NCI-H2107 (cell line): ENCODE measurements around the gene BHLHE23.
"Not testable (repeated sequence)": the region's sequence is repeated elsewhere in the genome, so short reads cannot be mapped to it uniquely, and the experiment has no call there.

Source experiments
- DNase-seq: peaks from one replicate; lab custom pipeline; 2025; lab: John Stamatoyannopoulos, UW

The BHLHE23 gene

GRCh38 chr20:62961310-62961783, 45.4 kb downstream of the BHLHE23 start:
- no peak for DNase-seq

GRCh38 chr20:62960446-62961309, 46.1 kb downstream of the BHLHE23 start:
- DNase-seq = not testable (repeated sequence)

GRCh38 chr20:62959998-62960436, 46.7 kb downstream of the BHLHE23 start:
- DNase-seq = no peak

GRCh38 chr20:62959101-62959971, 47.4 kb downstream of the BHLHE23 start:
- no peak for DNase-seq

- DNase-seq = no peak
Measured at GRCh38 chr20:62958388-62959100, 48.2 kb downstream of the BHLHE23 start.

GRCh38 chr20:62957136-62958117, 49.3 kb downstream of the BHLHE23 start:
- DNase-seq = no peak

- no peak for DNase-seq
Measured at GRCh38 chr20:62956387-62957135, 50.2 kb downstream of the BHLHE23 start.
